Measurements from ENCODE around the gene SUSD1.
"Not testable (repeated sequence)": the region's sequence is repeated elsewhere in the genome, so short reads cannot be mapped to it uniquely, and the experiment has no call there.

- not testable (repeated sequence) for TF ChIP-seq CTCF (IDR thresholded peaks at IDR 0.05 in 2 of 3, conservative IDR thresholded peaks at IDR 0.05 in 1 of 3; ENCODE audit: borderline replicate concordance in 1 of 3, insufficient read depth in 1 of 3, low read depth in 2 of 3, low read length in 2 of 3); POLR2A (IDR thresholded peaks at IDR 0.05; ENCODE audit: borderline replicate concordance, extremely low read depth, insufficient read depth, insufficient read length); RAD21 (IDR thresholded peaks at IDR 0.05; ENCODE audit: low read depth); EZH2 (IDR thresholded peaks at IDR 0.05); MAX (IDR thresholded peaks at IDR 0.05); ELF1 (IDR thresholded peaks at IDR 0.05; ENCODE audit: borderline replicate concordance, low read depth)
These were observed 46.7 kb downstream of the SUSD1 start for GRCh38 chr9:112128399-112128798.

All from HCT116 (cell line).